Hematopoietic multipotent progenitor cell (in vitro differentiated cells): ENCODE results near the gene GRK5. TPM values are rescaled to one million over a fixed set of nuclear protein-coding genes. Genes with fewer than 3 reads are reported as not detected.

Experiments
- DNase-seq, 3 donors: peaks; one replicate each; pipeline ENCODE4 v3.0.0-alpha.2; 2011 to 2015; ENCODE audit warnings: low read depth in 2 of 3, low spot score in 2 of 3
- total RNA-seq: library from RNA; depleted of rRNA; stranded (reverse); fragments of >200 nt; gene quantifications from one replicate; pipeline ENCODE4 v1.2.3, GENCODE V29; 2012

Gene GRK5
- total RNA-seq, 1 donor, result 2.2 TPM

- DNase-seq, result no peak
Measured at GRCh38 chr10:119350502-119351097, 143.2 kb downstream of the GRK5 start.

DNA sequence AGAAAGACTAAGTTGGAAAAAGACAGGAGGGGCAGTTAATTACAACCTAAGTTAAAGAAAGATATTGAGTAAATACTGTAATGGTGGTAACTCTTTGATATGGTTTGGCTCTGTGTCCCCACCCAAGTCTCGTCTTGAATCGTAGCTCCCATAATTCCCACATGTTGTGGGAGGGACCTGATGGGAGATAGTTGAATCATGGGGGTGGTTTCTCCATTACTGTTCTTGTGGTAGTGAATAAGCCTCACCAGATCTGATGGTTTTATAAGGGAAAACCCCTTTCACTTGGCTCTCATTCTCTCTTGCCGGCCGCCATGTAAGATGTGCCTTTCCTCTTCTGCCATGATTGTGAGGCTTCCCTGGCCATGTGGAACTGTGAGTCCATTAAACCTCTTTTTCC, 143.8 kb downstream of the GRK5 start:
- no peak for DNase-seq

DNA sequence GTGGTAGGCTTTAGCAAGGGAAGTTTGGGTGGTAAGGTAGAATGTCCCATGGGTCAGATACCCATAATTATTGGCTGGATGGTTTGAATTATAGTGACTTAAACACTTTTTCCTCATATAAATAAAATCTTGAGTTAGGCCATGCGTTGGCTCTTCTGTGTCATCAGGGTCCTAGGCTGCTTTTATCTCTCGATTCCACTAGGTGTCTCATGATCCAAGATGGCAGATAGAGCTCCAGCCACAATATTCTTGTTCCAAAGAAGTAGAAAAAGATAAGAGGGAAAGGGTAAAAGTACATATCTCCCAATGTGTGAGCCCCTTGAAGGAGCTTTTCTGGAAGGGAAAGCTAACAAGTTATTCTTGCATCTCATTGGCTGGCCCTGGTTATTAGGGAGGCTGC, 144.7 kb downstream of the GRK5 start:
- DNase-seq, result no peak

- DNase-seq, result no peak
Measured at GRCh38 chr10:119352807-119353206, 145.4 kb downstream of the GRK5 start.

GRCh38 chr10:119353421-119353820, 146.1 kb downstream of the GRK5 start:
- no peak for DNase-seq

- peak in 1 of 3 donors; percentile 12 for DNase-seq
Measured at GRCh38 chr10:119355930-119356329, 148.6 kb downstream of the GRK5 start.

- no peak for DNase-seq
Measured at GRCh38 chr10:119357412-119358151, 150.2 kb downstream of the GRK5 start.

DNA sequence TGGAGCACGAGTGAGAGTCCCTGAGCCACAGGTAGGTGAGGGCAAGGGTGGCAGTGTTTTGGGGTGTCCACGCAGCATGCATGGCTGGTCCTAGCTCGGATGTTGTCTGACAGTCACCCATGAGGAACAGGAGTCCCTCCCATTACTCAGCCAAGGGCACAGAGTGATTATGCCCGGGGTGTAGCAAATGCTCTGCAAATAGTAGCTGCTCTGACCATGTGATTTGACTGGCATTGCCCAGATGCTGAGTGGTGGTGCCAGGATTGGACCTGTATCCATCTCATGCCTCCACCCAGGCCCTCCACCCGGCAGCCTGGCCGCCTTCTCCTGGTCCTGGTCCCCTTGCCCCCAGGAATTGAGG, 150.8 kb downstream of the GRK5 start:
- no peak for DNase-seq

DNA sequence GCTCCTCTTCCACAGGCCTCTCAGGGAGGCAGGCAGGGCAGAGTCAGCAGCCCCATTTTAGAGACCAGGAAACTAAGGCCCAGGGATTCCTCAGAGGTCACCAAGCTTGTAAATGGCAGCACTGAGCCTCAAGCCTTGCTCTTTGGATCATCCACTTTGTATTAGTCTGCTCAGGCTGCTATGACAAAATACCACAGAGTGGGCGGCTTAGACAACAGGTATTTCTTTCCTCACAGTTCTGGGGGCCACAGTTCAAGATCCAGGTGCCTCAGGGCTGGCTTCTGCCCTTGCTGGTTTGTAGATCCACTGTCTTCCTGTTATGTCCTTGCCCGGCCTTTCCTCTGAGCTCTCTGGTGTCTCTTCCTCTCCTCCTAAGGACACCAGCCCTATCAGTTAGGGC, 151.2 kb downstream of the GRK5 start:
- no peak for DNase-seq

GRCh38 chr10:119359025-119359424, 151.7 kb downstream of the GRK5 start:
- no peak for DNase-seq

- peak in 1 of 3 donors; percentile 18 for DNase-seq
Measured at GRCh38 chr10:119360181-119360921, 153.0 kb downstream of the GRK5 start.

DNA sequence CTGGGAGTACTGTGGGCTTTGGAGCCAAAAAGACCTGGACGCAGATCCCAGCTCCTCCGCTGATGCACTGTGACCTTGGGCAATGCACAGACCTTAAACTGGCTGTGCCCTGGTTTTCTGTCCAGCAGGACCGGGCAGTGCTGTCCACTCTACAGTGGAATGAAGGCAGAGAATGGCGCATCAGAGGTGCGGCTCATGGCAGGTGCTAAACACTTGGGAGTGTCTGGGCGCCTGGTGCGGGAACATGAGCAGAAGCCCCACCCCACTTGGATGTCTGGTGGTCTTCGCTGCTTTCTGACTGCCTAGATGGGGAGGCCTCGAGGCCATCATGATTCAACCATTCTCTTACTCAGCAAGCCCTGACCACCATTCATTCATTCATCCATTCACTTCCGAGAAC, 153.7 kb downstream of the GRK5 start:
- DNase-seq, result no peak

- DNase-seq, result no peak
Measured at GRCh38 chr10:119362122-119362521, 154.8 kb downstream of the GRK5 start.

- DNase-seq, result no peak
Measured at GRCh38 chr10:119364645-119365600, 157.6 kb downstream of the GRK5 start.

- DNase-seq, result no peak
Measured at GRCh38 chr10:119365773-119366599, 158.6 kb downstream of the GRK5 start.

- DNase-seq, result no peak
Measured at GRCh38 chr10:119367841-119368549, 160.6 kb downstream of the GRK5 start.

DNA sequence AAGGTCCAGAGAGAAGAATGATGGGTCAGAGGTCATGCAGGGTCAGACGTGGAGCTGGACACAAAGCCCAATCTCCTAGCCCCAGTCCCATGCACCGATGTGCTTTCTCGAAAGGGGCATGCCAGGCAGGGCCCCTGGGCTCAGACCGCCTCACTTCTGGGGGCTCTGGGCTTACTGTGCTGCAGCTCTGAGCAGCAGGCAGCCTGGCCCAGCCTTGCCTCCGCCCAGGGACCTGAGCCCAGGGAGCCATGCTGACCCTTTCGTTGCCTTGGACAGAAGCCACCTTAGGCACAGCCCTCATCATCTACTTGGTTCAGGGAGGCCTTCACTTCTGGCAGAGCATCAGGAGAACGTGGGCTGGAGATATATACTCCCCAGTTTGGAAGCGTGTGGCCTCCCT, 161.2 kb downstream of the GRK5 start:
- DNase-seq, result no peak

DNA sequence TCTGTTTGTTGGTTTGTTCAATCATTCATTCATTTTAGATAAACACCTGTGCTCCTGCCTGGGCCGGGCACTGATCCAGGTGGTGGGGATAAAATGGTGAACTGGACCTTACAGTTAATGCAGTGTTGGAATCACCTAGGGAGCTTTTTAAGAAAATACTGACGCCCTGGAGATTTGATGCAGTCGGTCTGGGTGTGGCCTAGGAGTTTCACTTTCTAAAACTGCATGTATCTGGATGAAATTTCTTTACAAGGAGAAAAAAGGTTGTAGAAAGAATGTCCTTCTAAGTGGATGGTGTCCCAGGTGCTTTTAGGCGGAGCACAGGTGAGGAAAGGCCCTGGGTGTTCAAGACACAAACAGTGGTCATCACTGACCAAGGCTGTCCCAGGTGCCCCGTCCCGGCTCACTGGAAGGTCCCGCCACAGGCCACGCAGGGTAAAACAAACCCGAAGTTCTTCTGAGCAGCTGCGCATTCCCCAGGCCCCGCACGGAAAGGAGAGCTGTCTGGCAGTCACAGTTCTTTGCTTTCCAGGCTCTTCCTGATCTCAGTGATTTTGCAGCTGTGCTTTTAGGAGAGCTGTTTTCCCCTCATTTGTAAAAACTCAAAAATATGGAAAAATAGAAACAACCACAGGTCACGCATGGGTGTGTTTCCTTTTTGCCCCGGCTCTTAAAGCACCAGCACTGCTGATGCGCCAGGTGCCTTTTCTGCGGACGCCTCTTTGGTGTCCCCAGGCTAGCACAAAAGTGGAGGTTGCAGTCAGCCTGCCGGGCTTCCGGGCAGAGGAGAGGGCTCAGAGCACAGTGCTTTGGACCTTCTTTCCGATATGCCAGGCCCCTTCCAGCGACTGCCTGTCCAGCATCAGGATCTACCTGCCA, 161.9 kb downstream of the GRK5 start:
- no peak for DNase-seq
